Right atrium auricular region (tissue), 2 donors: ENCODE measurements around the gene TSEN54. TPM values are rescaled to one million over a fixed set of nuclear protein-coding genes. Genes with fewer than 3 reads are reported as not detected.

Experiments
- DNase-seq: peaks from one replicate; pipeline ENCODE4 v3.0.0-alpha.2; 2019; ENCODE audit warnings: low spot score
- H3K27ac ChIP-seq, 2 donors: fragments of 200-600 bp; sonication (generic); 1 replicate in 1 of 2; 2 replicates in 1 of 2; pipeline ENCODE4 v1.5.1; 2016 to 2019
- H3K27me3 ChIP-seq, 2 donors: fragments of 200-600 bp; sonication (generic); one replicate each; pipeline versions ENCODE4 v1.5.1 to v1.6.0; 2017 to 2019
- H3K36me3 ChIP-seq: fragments of 200-600 bp; sonication (generic); one replicate; pipeline ENCODE4 v1.5.1; 2016
- H3K4me1 ChIP-seq, 2 donors: fragments of 200-600 bp; sonication (generic); one replicate each; pipeline versions ENCODE4 v1.5.1 to v1.6.0; 2017 to 2019
- H3K4me3 ChIP-seq, 2 donors: fragments of 200-600 bp; sonication (generic); 1 replicate in 1 of 2; 2 replicates in 1 of 2; pipeline ENCODE4 v1.5.1; 2017 to 2019; ENCODE audit warnings: mild to moderate bottlenecking in 1 of 2, moderate library complexity in 1 of 2
- H3K9me3 ChIP-seq, 2 donors: fragments of 200-600 bp; sonication (generic); one replicate each; pipeline ENCODE4 v1.5.1; 2019
- total RNA-seq, 2 donors: library from RNA; depleted of rRNA; stranded (reverse); fragments of >200 nt; gene quantifications; one replicate each; pipeline ENCODE4 v1.1.0, GENCODE V29; 2016
- TF ChIP-seq, protein P1 (sequence below), 2 donors: fragments of 200-600 bp; sonication (generic); IDR thresholded peaks; one replicate each; pipeline ENCODE4 v1.5.1; 2019; ENCODE audit warnings: antibody characterized with exemption in 2 of 2

The TSEN54 gene
- total RNA-seq, 2 donors from 2014 or later = 9.6 to 13.8 TPM

DNA sequence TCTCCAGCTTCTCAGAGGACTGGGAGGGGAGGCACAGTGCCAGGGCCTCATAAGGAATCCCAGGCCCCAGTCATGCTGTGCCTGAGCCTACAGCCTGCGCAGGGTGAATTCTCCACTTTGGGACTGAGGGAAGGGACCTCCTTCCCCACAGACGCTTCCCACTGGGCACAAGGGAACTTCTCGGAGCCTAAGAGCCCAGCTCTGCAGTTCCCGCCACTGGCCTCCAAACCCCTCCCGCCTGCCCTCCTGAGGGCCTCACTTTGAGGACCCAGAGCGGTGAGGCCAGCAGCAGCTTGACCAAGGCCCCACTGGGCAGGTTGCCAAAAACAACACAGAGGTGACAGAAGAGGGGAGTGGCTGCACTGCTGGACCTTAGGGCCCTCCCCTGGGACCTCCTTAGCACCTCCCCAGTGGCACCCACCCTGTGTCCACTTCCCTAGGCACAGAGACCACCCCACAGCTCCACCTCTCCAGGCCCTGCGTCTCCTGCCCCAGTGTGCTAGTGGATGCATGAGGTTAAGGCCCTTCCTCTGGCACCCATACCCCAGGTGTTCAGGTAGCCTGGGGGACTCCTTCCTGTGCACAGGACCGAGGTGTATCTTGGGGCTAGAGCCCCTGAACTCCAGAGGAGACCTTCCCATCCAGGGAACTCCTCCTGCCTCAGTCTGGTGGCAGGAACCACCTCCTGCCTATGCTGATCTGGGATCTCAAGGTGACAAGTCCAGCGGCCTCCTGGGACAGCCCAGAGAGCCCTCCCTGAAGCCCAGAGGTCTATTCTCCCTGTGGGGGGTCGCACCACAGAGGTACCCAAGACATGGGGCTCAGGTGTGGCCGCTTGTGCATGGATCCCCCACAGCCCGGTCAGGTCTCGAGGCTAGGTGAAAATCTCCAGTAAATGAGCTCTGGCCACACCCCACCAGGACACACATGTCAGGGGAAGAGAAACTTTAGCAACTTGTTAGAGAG, 4.4 kb upstream of the TSEN54 start:
- Histone ChIP-seq H3K27me3 (no peaks in the 10 kb centered on the region), H3K9me3 (no peaks in the 10 kb centered on the region), H3K36me3 (peaks cover 25% of the 10 kb centered on the region), H3K27ac (peak overlapping the region; percentile 93 to 97), H3K4me1 (peaks cover 0 to 71% of the 10 kb centered on the region in 2 donors), H3K4me3 (peak overlapping the region; percentile 95 to 99)
- TF ChIP-seq, protein P1, sequence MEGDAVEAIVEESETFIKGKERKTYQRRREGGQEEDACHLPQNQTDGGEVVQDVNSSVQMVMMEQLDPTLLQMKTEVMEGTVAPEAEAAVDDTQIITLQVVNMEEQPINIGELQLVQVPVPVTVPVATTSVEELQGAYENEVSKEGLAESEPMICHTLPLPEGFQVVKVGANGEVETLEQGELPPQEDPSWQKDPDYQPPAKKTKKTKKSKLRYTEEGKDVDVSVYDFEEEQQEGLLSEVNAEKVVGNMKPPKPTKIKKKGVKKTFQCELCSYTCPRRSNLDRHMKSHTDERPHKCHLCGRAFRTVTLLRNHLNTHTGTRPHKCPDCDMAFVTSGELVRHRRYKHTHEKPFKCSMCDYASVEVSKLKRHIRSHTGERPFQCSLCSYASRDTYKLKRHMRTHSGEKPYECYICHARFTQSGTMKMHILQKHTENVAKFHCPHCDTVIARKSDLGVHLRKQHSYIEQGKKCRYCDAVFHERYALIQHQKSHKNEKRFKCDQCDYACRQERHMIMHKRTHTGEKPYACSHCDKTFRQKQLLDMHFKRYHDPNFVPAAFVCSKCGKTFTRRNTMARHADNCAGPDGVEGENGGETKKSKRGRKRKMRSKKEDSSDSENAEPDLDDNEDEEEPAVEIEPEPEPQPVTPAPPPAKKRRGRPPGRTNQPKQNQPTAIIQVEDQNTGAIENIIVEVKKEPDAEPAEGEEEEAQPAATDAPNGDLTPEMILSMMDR (IDR thresholded peaks at IDR 0.05) = no peak
- DNase-seq = no peak

GRCh38 chr17:75512926-75513640, 3.2 kb upstream of the TSEN54 start:
- Histone ChIP-seq H3K4me1 (peaks cover 0 to 77% of the 10 kb centered on the region in 2 donors), H3K27ac (peak overlapping the region; percentile 93 to 97), H3K9me3 (no peaks in the 10 kb centered on the region), H3K4me3 (peak overlapping the region; percentile 95 to 99), H3K36me3 (peaks cover 17% of the 10 kb centered on the region), H3K27me3 (no peaks in the 10 kb centered on the region)
- TF ChIP-seq, protein P1 (IDR thresholded peaks at IDR 0.05) = no peak
- DNase-seq = no peak

DNA sequence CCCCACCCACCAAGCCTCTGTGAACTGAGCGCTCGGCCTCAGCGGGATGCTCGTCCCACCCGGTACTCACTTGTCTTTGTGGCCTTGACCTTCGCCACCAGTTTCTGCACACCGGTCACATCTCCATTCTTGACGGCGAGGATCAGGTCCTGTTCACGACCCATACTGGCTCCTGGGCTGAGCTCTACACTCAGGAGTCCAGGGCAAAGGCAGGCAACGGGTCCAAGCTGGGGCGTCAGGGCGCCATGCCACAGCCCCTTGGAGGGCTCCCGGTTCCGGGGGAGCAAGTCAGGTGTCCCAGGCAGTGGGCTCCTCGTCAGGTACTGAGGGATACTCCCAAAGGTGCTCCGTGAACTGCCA, 2.7 kb upstream of the TSEN54 start:
- peak overlapping the region; percentile 95 to 99 for H3K4me3 ChIP-seq
- TF ChIP-seq, protein P1 (IDR thresholded peaks at IDR 0.05) = no peak
- no peak for DNase-seq

DNA sequence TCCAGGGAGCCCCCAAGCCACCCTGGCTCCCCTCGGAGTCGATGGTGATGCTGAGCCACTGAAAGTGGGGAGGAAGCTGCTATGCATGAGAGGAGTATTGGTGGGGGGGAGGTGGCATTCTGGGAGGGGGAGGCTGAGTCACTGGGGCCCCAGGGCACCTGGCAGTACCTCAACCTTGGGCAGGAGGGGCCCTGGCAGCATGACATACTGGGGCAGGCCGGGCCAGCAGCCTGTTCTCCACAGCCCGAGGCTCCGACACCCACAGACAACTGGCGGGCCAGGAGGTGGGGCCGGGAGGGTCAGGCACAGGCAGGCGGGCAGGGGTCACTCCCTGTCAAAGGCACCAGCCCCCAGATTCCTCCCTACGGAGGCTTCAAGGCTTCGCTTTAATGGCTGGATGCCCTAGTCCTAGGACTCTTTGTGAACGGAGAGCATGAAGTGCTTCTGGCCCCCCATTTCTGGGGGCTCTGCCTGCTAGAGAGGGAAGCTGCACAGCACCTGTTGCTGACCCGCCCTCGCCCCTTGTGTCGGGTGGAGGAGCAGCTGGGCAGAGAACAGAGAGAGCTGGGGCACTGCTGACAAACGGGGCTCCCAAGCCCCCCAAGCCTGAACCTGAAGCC, 1.9 kb upstream of the TSEN54 start:
- Histone ChIP-seq H3K4me1 (peaks cover 0 to 64% of the 10 kb centered on the region in 2 donors), H3K4me3 (peak overlapping the region; percentile 95 to 99), H3K36me3 (peaks cover 21% of the 10 kb centered on the region), H3K27me3 (no peaks in the 10 kb centered on the region), H3K9me3 (no peaks in the 10 kb centered on the region), H3K27ac (peak overlapping the region; percentile 93 to 97)
- TF ChIP-seq, protein P1 (IDR thresholded peaks at IDR 0.05) = no peak
- no peak for DNase-seq

More for the DNA sequence above, 2.7 kb upstream of the TSEN54 start:
- Histone ChIP-seq H3K4me1 (peaks cover 0 to 72% of the 10 kb centered on the region in 2 donors), H3K36me3 (peaks cover 17% of the 10 kb centered on the region), H3K27me3 (no peaks in the 10 kb centered on the region), H3K9me3 (no peaks in the 10 kb centered on the region), H3K27ac (peak overlapping the region; percentile 93 to 97)

DNA sequence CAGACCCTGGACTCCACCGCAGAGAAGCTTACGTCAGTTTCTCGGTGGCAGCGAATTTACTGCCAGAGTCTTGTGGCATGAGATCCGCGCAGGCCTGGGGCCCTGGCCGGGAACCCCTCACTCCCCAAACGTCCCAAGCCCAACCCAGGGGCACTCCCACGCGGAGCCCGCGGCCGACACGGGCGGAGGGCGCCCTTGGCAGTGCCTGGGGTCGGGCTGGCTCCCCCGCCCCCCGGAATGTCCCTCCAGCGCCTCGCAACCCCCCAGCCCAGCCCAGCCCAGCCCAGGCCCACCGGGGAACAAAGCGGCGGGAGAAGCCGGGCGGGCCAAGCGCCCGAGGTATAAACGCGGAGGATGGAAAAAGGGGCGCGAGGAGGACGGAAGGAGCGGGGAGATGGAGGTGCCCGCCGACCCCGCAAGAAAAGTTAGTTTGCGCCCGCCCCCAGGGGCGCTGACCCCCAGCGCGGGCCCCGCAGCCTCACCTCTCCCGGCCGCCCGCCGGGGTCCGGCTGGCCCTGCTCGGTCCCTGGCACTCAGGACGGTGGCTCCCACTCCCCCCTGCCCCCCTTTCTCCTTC, 1.3 kb upstream of the TSEN54 start:
- H3K4me1 ChIP-seq = peaks cover 0 to 58% of the 10 kb centered on the region in 2 donors
- no peak for DNase-seq
- peaks cover 23% of the 10 kb centered on the region for H3K36me3 ChIP-seq
- no peaks in the 10 kb centered on the region for H3K9me3 ChIP-seq
- H3K27me3 ChIP-seq = no peaks in the 10 kb centered on the region
- TF ChIP-seq, protein P1 (IDR thresholded peaks at IDR 0.05) = no peak
- peak overlapping the region; percentile 95 to 99 for H3K4me3 ChIP-seq
- H3K27ac ChIP-seq = peak overlapping the region; percentile 93 to 97
